ENCODE data around the gene GAGE12E. TPM values are rescaled to one million over a fixed set of nuclear protein-coding genes. Genes with fewer than 3 reads are reported as not detected.

Gene GAGE12E, protein sequence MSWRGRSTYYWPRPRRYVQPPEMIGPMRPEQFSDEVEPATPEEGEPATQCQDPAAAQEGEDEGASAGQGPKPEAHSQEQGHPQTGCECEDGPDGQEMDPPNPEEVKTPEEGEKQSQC
- not detected for total RNA-seq

DNA sequence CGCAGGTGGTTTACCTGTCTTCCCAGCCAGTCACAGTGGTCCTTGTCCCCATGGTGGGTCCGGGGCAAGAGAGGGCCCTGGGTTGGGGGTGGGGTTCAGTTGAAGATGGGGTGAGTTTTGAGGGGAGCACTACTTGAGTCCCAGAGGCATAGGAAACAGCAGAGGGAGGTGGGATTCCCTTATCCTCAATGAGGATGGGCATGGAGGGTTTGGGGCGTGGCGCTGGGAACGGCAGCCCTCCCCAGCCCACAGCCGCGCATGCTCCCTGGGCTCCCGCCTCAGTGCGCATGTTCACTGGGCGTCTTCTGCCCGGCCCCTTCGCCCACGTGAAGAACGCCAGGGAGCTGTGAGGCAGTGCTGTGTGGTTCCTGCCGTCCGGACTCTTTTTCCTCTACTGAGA lies at the start of gene GAGE12E:
TSS of gene GAGE12E (plus strand) at position 301 of the 400 bp plus-strand sequence. CDS start 1,155 bp downstream, outside the sequence.

DNA sequence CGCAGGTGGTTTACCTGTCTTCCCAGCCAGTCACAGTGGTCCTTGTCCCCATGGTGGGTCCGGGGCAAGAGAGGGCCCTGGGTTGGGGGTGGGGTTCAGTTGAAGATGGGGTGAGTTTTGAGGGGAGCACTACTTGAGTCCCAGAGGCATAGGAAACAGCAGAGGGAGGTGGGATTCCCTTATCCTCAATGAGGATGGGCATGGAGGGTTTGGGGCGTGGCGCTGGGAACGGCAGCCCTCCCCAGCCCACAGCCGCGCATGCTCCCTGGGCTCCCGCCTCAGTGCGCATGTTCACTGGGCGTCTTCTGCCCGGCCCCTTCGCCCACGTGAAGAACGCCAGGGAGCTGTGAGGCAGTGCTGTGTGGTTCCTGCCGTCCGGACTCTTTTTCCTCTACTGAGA lies 19.2 kb upstream of the GAGE12E start, which contains the start of gene GAGE12C:
TSS of gene GAGE12C (plus strand) at position 301 of the 400 bp plus-strand sequence. CDS start 1,155 bp downstream, outside the sequence.

DNA sequence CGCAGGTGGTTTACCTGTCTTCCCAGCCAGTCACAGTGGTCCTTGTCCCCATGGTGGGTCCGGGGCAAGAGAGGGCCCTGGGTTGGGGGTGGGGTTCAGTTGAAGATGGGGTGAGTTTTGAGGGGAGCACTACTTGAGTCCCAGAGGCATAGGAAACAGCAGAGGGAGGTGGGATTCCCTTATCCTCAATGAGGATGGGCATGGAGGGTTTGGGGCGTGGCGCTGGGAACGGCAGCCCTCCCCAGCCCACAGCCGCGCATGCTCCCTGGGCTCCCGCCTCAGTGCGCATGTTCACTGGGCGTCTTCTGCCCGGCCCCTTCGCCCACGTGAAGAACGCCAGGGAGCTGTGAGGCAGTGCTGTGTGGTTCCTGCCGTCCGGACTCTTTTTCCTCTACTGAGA lies 9.7 kb upstream of the GAGE12E start, which contains the start of gene GAGE12D:
TSS of gene GAGE12D (plus strand) at position 301 of the 400 bp plus-strand sequence. CDS start 1,155 bp downstream, outside the sequence.

DNA sequence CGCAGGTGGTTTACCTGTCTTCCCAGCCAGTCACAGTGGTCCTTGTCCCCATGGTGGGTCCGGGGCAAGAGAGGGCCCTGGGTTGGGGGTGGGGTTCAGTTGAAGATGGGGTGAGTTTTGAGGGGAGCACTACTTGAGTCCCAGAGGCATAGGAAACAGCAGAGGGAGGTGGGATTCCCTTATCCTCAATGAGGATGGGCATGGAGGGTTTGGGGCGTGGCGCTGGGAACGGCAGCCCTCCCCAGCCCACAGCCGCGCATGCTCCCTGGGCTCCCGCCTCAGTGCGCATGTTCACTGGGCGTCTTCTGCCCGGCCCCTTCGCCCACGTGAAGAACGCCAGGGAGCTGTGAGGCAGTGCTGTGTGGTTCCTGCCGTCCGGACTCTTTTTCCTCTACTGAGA lies 9.5 kb downstream of the GAGE12E start, which contains the start of gene GAGE12F:
TSS of gene GAGE12F (plus strand) at position 301 of the 400 bp plus-strand sequence. CDS start 1,155 bp downstream, outside the sequence.

DNA sequence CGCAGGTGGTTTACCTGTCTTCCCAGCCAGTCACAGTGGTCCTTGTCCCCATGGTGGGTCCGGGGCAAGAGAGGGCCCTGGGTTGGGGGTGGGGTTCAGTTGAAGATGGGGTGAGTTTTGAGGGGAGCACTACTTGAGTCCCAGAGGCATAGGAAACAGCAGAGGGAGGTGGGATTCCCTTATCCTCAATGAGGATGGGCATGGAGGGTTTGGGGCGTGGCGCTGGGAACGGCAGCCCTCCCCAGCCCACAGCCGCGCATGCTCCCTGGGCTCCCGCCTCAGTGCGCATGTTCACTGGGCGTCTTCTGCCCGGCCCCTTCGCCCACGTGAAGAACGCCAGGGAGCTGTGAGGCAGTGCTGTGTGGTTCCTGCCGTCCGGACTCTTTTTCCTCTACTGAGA lies 19.0 kb downstream of the GAGE12E start, which contains the start of gene GAGE12G:
TSS of gene GAGE12G (plus strand) at position 301 of the 400 bp plus-strand sequence. CDS start 1,155 bp downstream, outside the sequence.

DNA sequence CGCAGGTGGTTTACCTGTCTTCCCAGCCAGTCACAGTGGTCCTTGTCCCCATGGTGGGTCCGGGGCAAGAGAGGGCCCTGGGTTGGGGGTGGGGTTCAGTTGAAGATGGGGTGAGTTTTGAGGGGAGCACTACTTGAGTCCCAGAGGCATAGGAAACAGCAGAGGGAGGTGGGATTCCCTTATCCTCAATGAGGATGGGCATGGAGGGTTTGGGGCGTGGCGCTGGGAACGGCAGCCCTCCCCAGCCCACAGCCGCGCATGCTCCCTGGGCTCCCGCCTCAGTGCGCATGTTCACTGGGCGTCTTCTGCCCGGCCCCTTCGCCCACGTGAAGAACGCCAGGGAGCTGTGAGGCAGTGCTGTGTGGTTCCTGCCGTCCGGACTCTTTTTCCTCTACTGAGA lies 28.6 kb downstream of the GAGE12E start, which contains the start of gene GAGE12H:
TSS of gene GAGE12H (plus strand) at position 301 of the 400 bp plus-strand sequence. CDS start 1,155 bp downstream, outside the sequence.

DNA sequence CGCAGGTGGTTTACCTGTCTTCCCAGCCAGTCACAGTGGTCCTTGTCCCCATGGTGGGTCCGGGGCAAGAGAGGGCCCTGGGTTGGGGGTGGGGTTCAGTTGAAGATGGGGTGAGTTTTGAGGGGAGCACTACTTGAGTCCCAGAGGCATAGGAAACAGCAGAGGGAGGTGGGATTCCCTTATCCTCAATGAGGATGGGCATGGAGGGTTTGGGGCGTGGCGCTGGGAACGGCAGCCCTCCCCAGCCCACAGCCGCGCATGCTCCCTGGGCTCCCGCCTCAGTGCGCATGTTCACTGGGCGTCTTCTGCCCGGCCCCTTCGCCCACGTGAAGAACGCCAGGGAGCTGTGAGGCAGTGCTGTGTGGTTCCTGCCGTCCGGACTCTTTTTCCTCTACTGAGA lies 38.1 kb downstream of the GAGE12E start, which contains the start of gene GAGE2A:
TSS of gene GAGE2A (plus strand) at position 301 of the 400 bp plus-strand sequence. CDS start 1,155 bp downstream, outside the sequence.

DNA sequence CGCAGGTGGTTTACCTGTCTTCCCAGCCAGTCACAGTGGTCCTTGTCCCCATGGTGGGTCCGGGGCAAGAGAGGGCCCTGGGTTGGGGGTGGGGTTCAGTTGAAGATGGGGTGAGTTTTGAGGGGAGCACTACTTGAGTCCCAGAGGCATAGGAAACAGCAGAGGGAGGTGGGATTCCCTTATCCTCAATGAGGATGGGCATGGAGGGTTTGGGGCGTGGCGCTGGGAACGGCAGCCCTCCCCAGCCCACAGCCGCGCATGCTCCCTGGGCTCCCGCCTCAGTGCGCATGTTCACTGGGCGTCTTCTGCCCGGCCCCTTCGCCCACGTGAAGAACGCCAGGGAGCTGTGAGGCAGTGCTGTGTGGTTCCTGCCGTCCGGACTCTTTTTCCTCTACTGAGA lies 47.6 kb downstream of the GAGE12E start, which contains the start of gene GAGE1:
TSS of gene GAGE1 (plus strand) at position 301 of the 400 bp plus-strand sequence. CDS start 1,155 bp downstream, outside the sequence.

Other genes starting within 250 kb of the GAGE12E start
- gene GAGE10, start 247.6 kb upstream of the GAGE12E start, total RNA-seq, result not detected
- not detected for gene GAGE12J, start 229.3 kb upstream of the GAGE12E start, total RNA-seq
- gene GAGE13, start 219.7 kb upstream of the GAGE12E start, total RNA-seq, result not detected
- gene GAGE12C, start 19.1 kb upstream of the GAGE12E start, total RNA-seq, result not detected
- gene GAGE12D, start 9.6 kb upstream of the GAGE12E start, total RNA-seq, result not detected
- gene GAGE12F, start 9.6 kb downstream of the GAGE12E start, total RNA-seq, result not detected
- gene GAGE12G, start 19.1 kb downstream of the GAGE12E start, total RNA-seq, result not detected
- not detected for gene GAGE12H, start 28.7 kb downstream of the GAGE12E start, total RNA-seq
- gene GAGE2A, start 38.2 kb downstream of the GAGE12E start, total RNA-seq, result not detected
- not detected for gene GAGE1, start 47.7 kb downstream of the GAGE12E start, total RNA-seq
- gene PAGE1, start 144.7 kb downstream of the GAGE12E start, total RNA-seq, result not detected

Data from camera-type eye (tissue), 1 donor.